Esophagus muscularis mucosa (tissue), 3 donors: ENCODE results near the gene UQCRHL.

ENCODE experiments used
- CTCF ChIP-seq, 3 experiments: fragments of 200-600 bp in 2 of 3; fragments of 450-650 bp in 1 of 3; sonication (generic) in 2 of 3; IDR thresholded peaks; one replicate each; pipeline ENCODE4 v1.5.1; 2017 to 2019; ENCODE audit warnings: antibody characterized with exemption in 3 of 3, mild to moderate bottlenecking in 2 of 3, moderate library complexity in 1 of 3
- POLR2A ChIP-seq: fragments of 450-650 bp; IDR thresholded peaks from one replicate; pipeline ENCODE4 v1.6.1; 2017; ENCODE audit warnings: antibody characterized with exemption, moderate library complexity, mild to moderate bottlenecking, low read depth

DNA sequence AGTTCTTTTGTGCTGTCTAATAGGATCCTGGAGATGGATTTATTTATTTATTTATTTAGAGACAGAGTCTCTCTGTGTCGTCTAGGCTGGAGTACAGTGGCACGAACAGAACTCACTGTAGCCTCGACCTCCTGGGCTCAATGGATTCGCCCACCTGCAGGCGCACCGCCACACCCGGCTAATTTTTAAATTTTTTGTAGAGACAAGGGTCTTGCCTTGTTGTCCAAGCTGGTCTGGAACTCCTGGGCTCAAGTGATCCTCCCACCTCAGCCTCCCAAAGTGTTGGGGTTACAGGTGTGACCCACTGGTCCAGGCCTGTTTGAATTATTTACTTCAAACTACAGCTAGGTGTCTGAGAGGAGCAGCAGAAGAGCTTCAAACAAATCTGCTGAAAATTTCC is 30.5 kb upstream of the UQCRHL start:
- TF ChIP-seq POLR2A (no peak), CTCF (IDR thresholded peaks at IDR 0.05) (no peak)
